Neutrophil (primary cell): ENCODE measurements around the gene RIMBP2.

ENCODE experiments used
- H3K27ac ChIP-seq: fragments of 200-600 bp; sonication (generic); 2 replicates; pipeline ENCODE4 v1.5.1; 2016; ENCODE audit warnings: mild to moderate bottlenecking, moderate library complexity
- H3K27me3 ChIP-seq: fragments of 200-600 bp; sonication (generic); 2 replicates; pipeline ENCODE4 v1.6.0; 2016; ENCODE audit warnings: mild to moderate bottlenecking
- H3K36me3 ChIP-seq: fragments of 200-600 bp; sonication (generic); 2 replicates; pipeline ENCODE4 v1.5.1; 2017
- H3K4me1 ChIP-seq, 2 experiments: fragments of 200-600 bp in 1 of 2; sonication (generic) in 1 of 2; 1 replicate in 1 of 2; 2 replicates in 1 of 2; pipeline versions ENCODE4 v1.5.1 to v1.6.1; 2013 to 2016; ENCODE audit warnings: low read depth in 1 of 2, low read length in 1 of 2, mild to moderate bottlenecking in 1 of 2, moderate library complexity in 1 of 2; ENCODE audit not compliant: control insufficient read depth in 1 of 2, insufficient read depth in 1 of 2
- H3K4me3 ChIP-seq, 2 experiments: fragments of 200-600 bp in 1 of 2; sonication (generic) in 1 of 2; 1 replicate in 1 of 2; 2 replicates in 1 of 2; pipeline ENCODE4 v1.5.1; 2013 to 2016; ENCODE audit warnings: low read depth in 1 of 2, low read length in 1 of 2, mild to moderate bottlenecking in 1 of 2, moderate library complexity in 1 of 2
- H3K9me3 ChIP-seq: fragments of 200-600 bp; sonication (generic); 2 replicates; pipeline ENCODE4 v1.5.1; 2016
- CTCF ChIP-seq: fragments of 200-600 bp; sonication (generic); IDR thresholded peaks from 2 replicates; pipeline ENCODE4 v1.5.1; 2016; ENCODE audit warnings: antibody characterized with exemption

RIMBP2 gene

GRCh38 chr12:130609966-130610365 lies 106.1 kb downstream of the RIMBP2 start:
- Histone ChIP-seq H3K9me3 (no peaks in the 10 kb centered on the region), H3K36me3 (no peaks in the 10 kb centered on the region), H3K4me3 (no peak overlapping the region), H3K27me3 (no peaks in the 10 kb centered on the region), H3K4me1 (no peaks in the 10 kb centered on the region), H3K27ac (no peak overlapping the region)
- TF ChIP-seq CTCF: no peak

- no peak for TF ChIP-seq CTCF
- Histone ChIP-seq H3K27me3 (no peaks in the 10 kb centered on the region), H3K27ac (no peak overlapping the region), H3K9me3 (no peaks in the 10 kb centered on the region), H3K4me1 (no peaks in the 10 kb centered on the region), H3K36me3 (no peaks in the 10 kb centered on the region), H3K4me3 (no peak overlapping the region)
Measured at GRCh38 chr12:130608831-130609230, 107.3 kb downstream of the RIMBP2 start.

GRCh38 chr12:130608132-130608531 lies 108.0 kb downstream of the RIMBP2 start:
- Histone ChIP-seq H3K36me3 (no peaks in the 10 kb centered on the region), H3K9me3 (no peaks in the 10 kb centered on the region), H3K27ac (no peak overlapping the region), H3K27me3 (no peaks in the 10 kb centered on the region), H3K4me3 (no peak overlapping the region), H3K4me1 (no peaks in the 10 kb centered on the region)
- TF ChIP-seq CTCF: no peak

- Histone ChIP-seq H3K27me3 (no peaks in the 10 kb centered on the region), H3K36me3 (no peaks in the 10 kb centered on the region), H3K27ac (no peak overlapping the region), H3K4me1 (no peaks in the 10 kb centered on the region), H3K4me3 (no peak overlapping the region), H3K9me3 (no peaks in the 10 kb centered on the region)
- TF ChIP-seq CTCF: no peak
Measured at GRCh38 chr12:130606231-130606630, 109.9 kb downstream of the RIMBP2 start.

- Histone ChIP-seq H3K27me3 (no peaks in the 10 kb centered on the region), H3K4me1 (no peaks in the 10 kb centered on the region), H3K36me3 (no peaks in the 10 kb centered on the region), H3K27ac (no peak overlapping the region), H3K4me3 (no peak overlapping the region), H3K9me3 (no peaks in the 10 kb centered on the region)
- no peak for TF ChIP-seq CTCF
Measured at GRCh38 chr12:130603396-130603965, 112.6 kb downstream of the RIMBP2 start.

GRCh38 chr12:130602251-130602650 lies 113.8 kb downstream of the RIMBP2 start:
- H3K36me3 ChIP-seq: no peaks in the 10 kb centered on the region
- no peak overlapping the region for H3K4me3 ChIP-seq
- no peaks in the 10 kb centered on the region for H3K4me1 ChIP-seq
- H3K9me3 ChIP-seq: no peaks in the 10 kb centered on the region
- no peaks in the 10 kb centered on the region for H3K27me3 ChIP-seq
- no peak overlapping the region for H3K27ac ChIP-seq
- TF ChIP-seq CTCF: no peak
